PFSK-1 (cell line): ENCODE results near the gene SH2D4B.

Source experiments
- FOXP2 ChIP-seq: optimal IDR thresholded peaks from 2 replicates; pipeline ENCODE3; 2011; ENCODE audit warnings: borderline replicate concordance, control low read depth, inconsistent platforms; ENCODE audit not compliant: insufficient read depth; ENCODE audit errors: extremely low read length, extremely low read depth
- POLR2AphosphoS5 ChIP-seq: IDR thresholded peaks from 2 replicates; pipeline ENCODE4 v1.6.1; 2012; ENCODE audit warnings: low read depth, mild to moderate bottlenecking, control low read depth, low read length, moderate library complexity
- SIN3A ChIP-seq: IDR thresholded peaks from 2 replicates; pipeline ENCODE4 v1.6.1; 2012; ENCODE audit warnings: mild to moderate bottlenecking, low read length, moderate library complexity, borderline replicate concordance; ENCODE audit not compliant: insufficient read depth
- TAF1 ChIP-seq: IDR thresholded peaks from 2 replicates; pipeline ENCODE4 v1.6.1; 2012; ENCODE audit warnings: low read length, control low read depth, borderline replicate concordance; ENCODE audit not compliant: insufficient read depth
- TF ChIP-seq, protein P1 (sequence below), 2 experiments: IDR thresholded peaks; 2 replicates each; pipeline versions ENCODE4 v1.6.1 to v1.8.0; 2011 to 2012; ENCODE audit warnings: low read depth in 2 of 2, low read length in 2 of 2, control low read depth in 1 of 2, inconsistent platforms in 1 of 2, mild to moderate bottlenecking in 1 of 2, moderate library complexity in 1 of 2; ENCODE audit not compliant: insufficient read depth in 1 of 2

The SH2D4B gene

GRCh38 chr10:80670774-80671173 is 133.1 kb downstream of the SH2D4B start:
- TF ChIP-seq POLR2AphosphoS5 (no peak), FOXP2 (no peak), SIN3A (no peak), TAF1 (no peak)
- TF ChIP-seq, protein P1, sequence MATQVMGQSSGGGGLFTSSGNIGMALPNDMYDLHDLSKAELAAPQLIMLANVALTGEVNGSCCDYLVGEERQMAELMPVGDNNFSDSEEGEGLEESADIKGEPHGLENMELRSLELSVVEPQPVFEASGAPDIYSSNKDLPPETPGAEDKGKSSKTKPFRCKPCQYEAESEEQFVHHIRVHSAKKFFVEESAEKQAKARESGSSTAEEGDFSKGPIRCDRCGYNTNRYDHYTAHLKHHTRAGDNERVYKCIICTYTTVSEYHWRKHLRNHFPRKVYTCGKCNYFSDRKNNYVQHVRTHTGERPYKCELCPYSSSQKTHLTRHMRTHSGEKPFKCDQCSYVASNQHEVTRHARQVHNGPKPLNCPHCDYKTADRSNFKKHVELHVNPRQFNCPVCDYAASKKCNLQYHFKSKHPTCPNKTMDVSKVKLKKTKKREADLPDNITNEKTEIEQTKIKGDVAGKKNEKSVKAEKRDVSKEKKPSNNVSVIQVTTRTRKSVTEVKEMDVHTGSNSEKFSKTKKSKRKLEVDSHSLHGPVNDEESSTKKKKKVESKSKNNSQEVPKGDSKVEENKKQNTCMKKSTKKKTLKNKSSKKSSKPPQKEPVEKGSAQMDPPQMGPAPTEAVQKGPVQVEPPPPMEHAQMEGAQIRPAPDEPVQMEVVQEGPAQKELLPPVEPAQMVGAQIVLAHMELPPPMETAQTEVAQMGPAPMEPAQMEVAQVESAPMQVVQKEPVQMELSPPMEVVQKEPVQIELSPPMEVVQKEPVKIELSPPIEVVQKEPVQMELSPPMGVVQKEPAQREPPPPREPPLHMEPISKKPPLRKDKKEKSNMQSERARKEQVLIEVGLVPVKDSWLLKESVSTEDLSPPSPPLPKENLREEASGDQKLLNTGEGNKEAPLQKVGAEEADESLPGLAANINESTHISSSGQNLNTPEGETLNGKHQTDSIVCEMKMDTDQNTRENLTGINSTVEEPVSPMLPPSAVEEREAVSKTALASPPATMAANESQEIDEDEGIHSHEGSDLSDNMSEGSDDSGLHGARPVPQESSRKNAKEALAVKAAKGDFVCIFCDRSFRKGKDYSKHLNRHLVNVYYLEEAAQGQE (IDR thresholded peaks at IDR 0.05; ENCODE audit: insufficient read depth in 1 of 2, low read depth in 2 of 2, low read length in 2 of 2): no peak

DNA sequence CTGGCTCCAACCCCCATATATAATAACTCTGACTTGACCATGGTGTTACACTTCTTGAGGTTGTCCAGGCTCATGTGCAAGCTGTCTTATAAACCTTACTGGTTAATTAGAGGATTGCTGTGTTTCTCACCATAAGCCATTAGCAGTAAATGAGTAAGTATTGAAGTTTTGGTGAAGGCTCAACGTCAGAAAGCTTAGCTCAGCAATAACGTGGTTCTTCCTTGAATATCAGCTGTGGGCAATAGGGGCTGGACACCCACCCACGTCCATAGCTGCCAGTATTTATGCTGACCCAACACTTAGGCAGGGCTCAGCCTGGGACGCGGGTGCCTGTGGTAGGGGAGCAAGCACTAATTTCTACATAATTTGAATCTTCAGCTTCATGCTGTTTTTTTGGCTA is 134.1 kb downstream of the SH2D4B start:
- TF ChIP-seq SIN3A (no peak), FOXP2 (no peak), TAF1 (no peak), POLR2AphosphoS5 (no peak)
- TF ChIP-seq, protein P1 (IDR thresholded peaks at IDR 0.05; ENCODE audit: insufficient read depth in 1 of 2, low read depth in 2 of 2, low read length in 2 of 2): no peak

- TF ChIP-seq, protein P1 (IDR thresholded peaks at IDR 0.05; ENCODE audit: insufficient read depth in 1 of 2, low read depth in 2 of 2, low read length in 2 of 2): no peak
- no peak for TF ChIP-seq SIN3A
- TF ChIP-seq POLR2AphosphoS5: no peak
- no peak for TF ChIP-seq FOXP2
- TF ChIP-seq TAF1: no peak
Measured at GRCh38 chr10:80672613-80673012, 134.9 kb downstream of the SH2D4B start.

GRCh38 chr10:80674809-80675208 is 137.1 kb downstream of the SH2D4B start:
- no peak for TF ChIP-seq TAF1
- TF ChIP-seq FOXP2: no peak
- no peak for TF ChIP-seq SIN3A
- TF ChIP-seq POLR2AphosphoS5: no peak
- TF ChIP-seq, protein P1 (IDR thresholded peaks at IDR 0.05; ENCODE audit: insufficient read depth in 1 of 2, low read depth in 2 of 2, low read length in 2 of 2): no peak

- TF ChIP-seq POLR2AphosphoS5: no peak
- TF ChIP-seq, protein P1 (IDR thresholded peaks at IDR 0.05; ENCODE audit: insufficient read depth in 1 of 2, low read depth in 2 of 2, low read length in 2 of 2): no peak
- TF ChIP-seq SIN3A: no peak
- no peak for TF ChIP-seq FOXP2
- no peak for TF ChIP-seq TAF1
Measured at GRCh38 chr10:80681142-80681541, 143.4 kb downstream of the SH2D4B start.
